Epithelial cell of esophagus (primary cell): ENCODE data around the gene RALGPS2.
"Not testable (repeated sequence)": the region's sequence is repeated elsewhere in the genome, so short reads cannot be mapped to it uniquely, and the experiment has no call there.

Experiments used
- DNase-seq: peaks from one replicate; pipeline ENCODE4 v3.0.0; 2010; ENCODE audit warnings: low read depth
- H3K4me3 ChIP-seq: 2 replicates; pipeline ENCODE4 v1.5.1; 2011; ENCODE audit warnings: mild to moderate bottlenecking, low read length, control low read depth
- TF ChIP-seq, protein P1 (sequence below): IDR thresholded peaks from 2 replicates; pipeline ENCODE4 v1.5.1; 2011; ENCODE audit warnings: low read depth, mild to moderate bottlenecking, low read length, control low read depth, inconsistent platforms; ENCODE audit not compliant: insufficient read depth; ENCODE audit errors: missing control alignments

The RALGPS2 gene

DNA sequence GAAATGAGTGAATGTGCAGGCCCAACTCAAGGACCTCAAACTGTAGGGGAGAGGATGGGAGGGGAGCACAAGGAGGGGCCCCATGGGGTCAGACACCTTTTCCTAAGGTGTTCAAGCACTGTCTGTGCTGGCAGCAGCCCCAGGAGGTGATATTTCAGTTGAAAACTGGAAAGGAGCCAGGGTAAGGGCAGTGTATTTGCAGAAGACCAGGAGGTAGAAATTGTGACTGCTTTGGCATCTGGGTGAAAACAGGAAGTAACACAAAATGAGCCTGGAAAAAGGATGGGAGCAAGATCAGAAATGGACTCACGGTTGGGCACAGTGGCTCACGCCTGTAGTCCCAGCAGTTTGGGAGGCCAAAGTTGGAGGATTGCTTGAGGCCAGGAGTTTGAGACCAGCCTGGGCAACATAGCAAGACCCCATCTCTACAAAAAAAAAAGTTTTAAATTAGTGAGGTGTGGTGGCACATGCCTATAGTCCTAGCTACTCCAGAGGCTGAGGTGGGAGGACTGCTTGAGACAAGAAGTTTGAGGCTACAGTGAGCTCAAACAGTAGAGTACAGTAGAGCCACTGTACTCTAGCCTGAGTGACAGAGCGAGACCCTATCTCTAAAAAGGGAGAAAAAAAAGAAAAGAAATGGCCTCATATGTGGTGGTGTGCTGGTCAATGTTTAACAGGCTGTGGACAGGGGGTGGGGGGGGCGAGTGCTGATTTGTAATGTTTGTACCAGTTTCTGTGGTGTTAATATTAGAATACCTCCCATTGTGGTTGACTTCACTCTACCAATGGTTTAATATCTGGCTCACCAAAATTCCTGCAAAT lies 222.0 kb downstream of the RALGPS2 start:
- TF ChIP-seq, protein P1, sequence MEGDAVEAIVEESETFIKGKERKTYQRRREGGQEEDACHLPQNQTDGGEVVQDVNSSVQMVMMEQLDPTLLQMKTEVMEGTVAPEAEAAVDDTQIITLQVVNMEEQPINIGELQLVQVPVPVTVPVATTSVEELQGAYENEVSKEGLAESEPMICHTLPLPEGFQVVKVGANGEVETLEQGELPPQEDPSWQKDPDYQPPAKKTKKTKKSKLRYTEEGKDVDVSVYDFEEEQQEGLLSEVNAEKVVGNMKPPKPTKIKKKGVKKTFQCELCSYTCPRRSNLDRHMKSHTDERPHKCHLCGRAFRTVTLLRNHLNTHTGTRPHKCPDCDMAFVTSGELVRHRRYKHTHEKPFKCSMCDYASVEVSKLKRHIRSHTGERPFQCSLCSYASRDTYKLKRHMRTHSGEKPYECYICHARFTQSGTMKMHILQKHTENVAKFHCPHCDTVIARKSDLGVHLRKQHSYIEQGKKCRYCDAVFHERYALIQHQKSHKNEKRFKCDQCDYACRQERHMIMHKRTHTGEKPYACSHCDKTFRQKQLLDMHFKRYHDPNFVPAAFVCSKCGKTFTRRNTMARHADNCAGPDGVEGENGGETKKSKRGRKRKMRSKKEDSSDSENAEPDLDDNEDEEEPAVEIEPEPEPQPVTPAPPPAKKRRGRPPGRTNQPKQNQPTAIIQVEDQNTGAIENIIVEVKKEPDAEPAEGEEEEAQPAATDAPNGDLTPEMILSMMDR, result no peak
- H3K4me3 ChIP-seq, result no peak overlapping the region
- DNase-seq, result no peak

DNA sequence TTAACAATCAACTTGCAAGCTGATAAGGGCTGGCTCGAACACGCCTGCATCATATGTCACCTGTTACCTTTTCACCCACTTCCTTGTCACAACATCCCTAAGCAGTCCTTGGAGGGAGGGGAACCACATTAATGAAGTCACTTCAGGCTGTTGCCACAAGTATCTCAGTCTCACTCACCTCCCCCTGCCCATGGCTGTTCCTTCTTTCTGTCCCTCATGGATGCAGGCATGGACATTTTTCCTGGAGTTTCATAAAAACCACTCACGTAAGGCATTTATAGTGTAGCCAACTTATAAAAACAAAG lies 222.6 kb downstream of the RALGPS2 start:
- TF ChIP-seq, protein P1, result no peak
- no peak for DNase-seq

DNA sequence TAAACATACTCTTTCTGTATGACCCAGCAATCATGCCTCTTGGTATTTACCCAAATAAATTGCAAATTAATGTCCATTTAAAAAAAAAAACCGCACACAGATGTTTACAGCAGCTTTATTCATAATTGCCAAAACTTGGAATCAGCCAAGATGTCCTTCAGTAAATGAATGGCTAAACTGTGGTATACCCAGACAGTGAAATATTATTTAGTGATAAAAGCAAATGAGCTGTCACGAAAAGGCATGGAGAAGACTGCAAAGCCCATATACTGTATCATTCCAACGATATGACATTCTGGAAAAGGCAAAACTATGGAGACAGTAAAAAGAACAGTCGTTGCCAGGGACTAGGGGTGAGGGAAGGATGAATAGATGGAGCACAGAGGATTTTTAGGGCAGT lies 223.6 kb downstream of the RALGPS2 start:
- TF ChIP-seq, protein P1, result no peak
- no peak overlapping the region for H3K4me3 ChIP-seq
- DNase-seq, result no peak

More for the DNA sequence above, 222.6 kb downstream of the RALGPS2 start:
- no peak overlapping the region for H3K4me3 ChIP-seq

DNA sequence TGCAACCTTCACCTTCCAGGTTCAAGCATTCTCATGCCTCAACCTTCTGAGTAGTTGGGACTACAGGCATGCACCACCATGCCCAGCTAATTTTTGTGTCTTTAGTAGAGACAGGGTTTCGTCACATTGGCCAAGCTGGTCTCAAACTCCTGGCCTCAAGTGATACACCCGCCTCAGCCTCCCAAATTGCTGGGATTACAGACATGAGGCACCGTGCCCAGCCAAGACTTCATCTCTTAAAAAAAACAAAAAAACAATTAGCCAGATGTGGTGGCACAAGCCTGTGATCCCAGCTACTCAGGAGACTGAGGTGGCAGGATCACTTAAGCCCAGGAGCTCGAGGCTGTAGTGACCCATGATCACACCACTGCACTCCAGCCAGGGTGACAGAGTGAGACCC lies 224.8 kb downstream of the RALGPS2 start:
- H3K4me3 ChIP-seq, DNase-seq: not testable (repeated sequence)

DNA sequence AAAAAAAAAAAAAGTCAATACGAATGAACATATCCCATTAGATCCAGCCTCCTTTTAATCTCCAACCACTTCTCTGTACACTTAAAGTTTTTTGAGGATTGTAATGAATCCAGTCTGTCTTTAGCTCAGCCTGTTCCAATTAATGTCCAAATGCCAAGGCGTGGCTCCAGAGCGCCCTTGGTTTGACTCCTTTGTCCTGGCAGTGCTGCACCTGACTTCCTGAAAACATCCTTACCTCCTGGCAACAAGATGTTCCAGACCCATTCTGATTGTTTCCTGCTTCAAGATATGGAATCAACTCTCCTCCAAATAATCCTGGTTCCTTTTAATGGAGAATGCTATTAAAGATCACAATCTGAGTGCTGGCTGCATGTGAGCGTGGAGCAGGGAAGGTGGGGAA lies 226.6 kb downstream of the RALGPS2 start:
- no peak for DNase-seq
- TF ChIP-seq, protein P1, result no peak
- no peak overlapping the region for H3K4me3 ChIP-seq

DNA sequence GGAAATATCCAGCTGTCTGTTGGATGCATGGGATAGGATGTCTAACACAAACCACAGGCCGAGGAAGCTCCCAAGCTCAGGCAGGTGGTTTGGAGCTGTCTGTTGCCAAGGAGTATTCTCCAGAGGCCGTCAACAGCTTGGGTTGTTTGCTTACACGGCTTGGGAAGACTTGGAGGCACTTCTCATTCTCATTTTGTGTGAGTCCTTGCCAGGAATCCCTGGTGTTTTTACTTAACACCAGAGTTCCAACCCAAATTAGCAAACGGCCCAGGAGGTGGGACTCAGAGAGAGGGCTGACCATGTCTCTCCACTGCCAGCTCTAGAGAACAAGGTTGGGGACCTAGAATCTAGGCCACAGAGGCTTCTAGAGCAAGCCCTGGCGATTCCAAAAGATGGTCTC lies 228.0 kb downstream of the RALGPS2 start:
- no peak overlapping the region for H3K4me3 ChIP-seq
- TF ChIP-seq, protein P1, result no peak

DNA sequence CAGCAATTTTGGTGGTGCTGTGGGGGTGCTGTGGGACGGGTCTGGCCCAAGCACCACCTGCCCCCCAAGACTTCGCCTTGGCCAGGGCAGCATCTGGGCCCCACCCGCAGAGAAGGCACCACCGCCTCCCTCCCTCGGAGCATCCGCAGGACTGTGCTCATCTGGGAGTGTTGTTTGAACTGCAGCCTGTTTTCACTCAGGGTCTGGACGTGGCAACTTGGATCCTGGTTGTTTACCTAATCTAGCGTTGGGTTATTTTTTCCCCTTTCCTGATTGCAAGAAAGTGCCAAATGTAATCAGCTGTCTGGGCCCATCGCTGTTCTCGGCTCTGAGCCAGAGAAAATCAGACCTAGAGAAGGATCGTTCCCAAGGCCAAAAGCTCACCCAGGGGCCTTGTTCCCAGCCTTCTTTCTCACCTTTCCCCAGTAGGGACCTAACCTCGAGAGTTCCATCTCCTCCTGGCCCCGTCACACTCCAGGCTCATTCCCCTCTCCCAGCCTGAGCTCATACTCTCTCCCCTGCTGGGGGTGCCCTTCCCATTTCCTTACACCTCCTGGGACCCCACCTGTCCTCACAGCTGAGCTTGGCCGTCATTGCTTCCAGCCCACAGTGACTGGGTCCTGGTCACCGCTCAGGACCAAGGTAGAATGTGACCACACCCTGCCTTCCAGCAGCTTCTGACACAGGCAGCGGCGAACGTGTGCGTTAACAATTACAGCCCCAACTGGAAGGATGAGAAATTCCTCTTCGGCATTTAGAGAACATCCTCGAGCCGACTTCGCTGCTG lies 228.7 kb downstream of the RALGPS2 start:
- TF ChIP-seq, protein P1, result no peak
- H3K4me3 ChIP-seq, result no peak overlapping the region
- no peak for DNase-seq

More for the DNA sequence above, 228.0 kb downstream of the RALGPS2 start:
- DNase-seq, result no peak
